Adipocyte (in vitro differentiated cells): ENCODE measurements around the gene BUD31.
"Not testable (repeated sequence)": the region's sequence is repeated elsewhere in the genome, so short reads cannot be mapped to it uniquely, and the experiment has no call there.

Source experiments
- DNase-seq: peaks from one replicate; pipeline ENCODE4 v3.0.0-alpha.2; 2015; ENCODE audit warnings: low read depth
- H3K27me3 ChIP-seq: replicated peaks from 2 replicates; pipeline ENCODE4 v1.7.0; 2013; ENCODE audit warnings: mild to moderate bottlenecking, low read length, moderate library complexity; ENCODE audit not compliant: control insufficient read depth, insufficient read depth
- H3K36me3 ChIP-seq: 2 replicates; pipeline ENCODE4 v1.7.0; 2013; ENCODE audit warnings: low read length, mild to moderate bottlenecking, moderate library complexity; ENCODE audit not compliant: control insufficient read depth, insufficient read depth, severe bottlenecking
- H3K4me1 ChIP-seq: 2 replicates; pipeline ENCODE4 v1.7.0; 2013; ENCODE audit warnings: mild to moderate bottlenecking, low read length, moderate library complexity; ENCODE audit not compliant: control insufficient read depth, insufficient read depth
- H3K4me3 ChIP-seq: 2 replicates; pipeline ENCODE4 v1.7.0; 2013; ENCODE audit warnings: mild to moderate bottlenecking, low read length, moderate library complexity
- H3K9ac ChIP-seq: 2 replicates; pipeline ENCODE4 v1.7.0; 2013; ENCODE audit warnings: mild to moderate bottlenecking, low read length, moderate library complexity
- H3K9me3 ChIP-seq: 2 replicates; pipeline ENCODE4 v1.7.0; 2013; ENCODE audit warnings: mild to moderate bottlenecking, low read length, moderate library complexity; ENCODE audit not compliant: control insufficient read depth

The BUD31 gene

DNA sequence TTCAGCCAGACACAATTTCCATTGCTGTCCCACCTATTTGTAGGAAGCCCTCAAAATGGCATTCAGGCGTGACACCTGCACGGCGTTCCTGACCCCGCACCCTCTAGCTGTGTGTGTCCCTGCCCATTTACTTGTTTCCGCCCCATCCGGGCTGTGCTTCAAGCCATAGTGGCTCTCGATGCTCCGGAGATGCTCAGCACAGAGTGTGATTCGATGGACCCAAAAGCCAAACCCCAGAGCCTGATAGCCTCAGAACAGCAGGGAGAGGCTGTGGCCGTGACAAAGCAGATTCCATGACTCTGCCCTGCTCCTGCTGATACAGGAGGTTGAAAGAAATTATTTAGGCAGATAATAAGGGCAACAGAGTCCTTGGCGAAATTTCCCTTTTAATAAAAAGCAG is 13.4 kb downstream of the BUD31 start:
- H3K36me3 ChIP-seq: peaks cover 74% of the 10 kb centered on the region
- no peak overlapping the region for H3K4me3 ChIP-seq
- H3K27me3 ChIP-seq: no peaks in the 10 kb centered on the region
- H3K4me1 ChIP-seq: no peaks in the 10 kb centered on the region
- DNase-seq: no peak
- H3K9ac ChIP-seq: no peak overlapping the region
- no peaks in the 10 kb centered on the region for H3K9me3 ChIP-seq

DNA sequence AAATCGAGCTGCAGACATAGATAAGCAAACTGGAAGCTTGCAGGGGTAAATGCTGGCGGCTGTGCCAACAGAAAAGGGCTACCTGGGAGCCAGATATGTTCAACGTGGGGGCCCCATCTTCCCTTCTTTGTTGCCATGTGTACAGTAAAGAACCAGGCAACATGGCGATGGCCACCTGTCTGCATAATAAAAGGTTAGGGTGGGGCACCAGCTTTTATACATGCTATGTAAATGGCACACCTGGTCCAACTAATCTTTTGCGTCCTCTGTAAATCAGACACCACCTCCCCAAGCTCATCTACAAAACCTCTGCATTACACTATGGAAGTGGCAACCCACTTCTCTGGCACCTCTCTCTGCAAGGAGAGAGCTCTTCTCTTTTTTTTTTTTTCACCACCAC is 13.9 kb downstream of the BUD31 start:
- H3K36me3 ChIP-seq: peaks cover 69% of the 10 kb centered on the region
- DNase-seq: no peak
- H3K4me3 ChIP-seq: no peak overlapping the region
- H3K9ac ChIP-seq: no peak overlapping the region
- H3K27me3 ChIP-seq: no peaks in the 10 kb centered on the region
- no peaks in the 10 kb centered on the region for H3K9me3 ChIP-seq
- H3K4me1 ChIP-seq: no peaks in the 10 kb centered on the region

DNA sequence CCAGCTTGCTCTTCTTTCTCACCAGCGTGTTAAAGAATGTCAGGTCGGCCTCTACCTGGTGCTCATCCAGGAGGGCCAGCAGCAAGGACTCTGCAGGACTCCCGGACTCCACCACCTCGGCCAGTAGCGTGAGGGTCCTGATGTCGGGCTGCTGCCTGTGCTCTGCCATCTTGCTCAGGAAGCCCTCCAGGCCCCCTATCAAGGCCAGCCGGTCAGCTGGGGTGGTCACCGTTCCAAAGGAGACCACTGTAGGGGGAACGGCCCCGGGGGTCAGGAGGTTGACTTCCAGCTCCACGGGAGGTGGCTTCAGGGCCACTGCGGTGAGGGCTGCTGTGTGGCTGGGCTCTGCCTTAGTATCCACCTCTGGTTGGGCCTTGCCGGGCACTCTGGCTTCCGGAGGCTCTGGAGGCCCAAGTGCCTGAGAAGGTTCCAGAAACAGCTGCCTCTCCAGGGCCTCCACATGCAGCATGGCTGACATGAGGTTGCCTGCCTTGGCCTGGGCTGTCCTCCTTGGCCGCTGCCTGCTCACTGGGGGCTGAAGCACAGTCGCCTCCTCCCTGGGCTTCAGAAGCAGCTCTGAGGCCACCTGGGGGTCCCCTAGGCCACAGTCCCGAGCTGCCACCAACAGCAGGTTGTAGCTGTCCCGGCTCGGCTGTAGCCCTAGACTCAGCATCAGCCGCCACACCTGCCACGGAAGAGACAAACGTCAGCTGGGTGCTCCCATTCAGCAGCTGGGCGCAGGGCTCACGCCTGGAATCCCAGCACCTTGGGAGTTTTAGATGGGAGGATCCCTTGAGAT is 16.4 kb downstream of the BUD31 start:
- no peaks in the 10 kb centered on the region for H3K9me3 ChIP-seq
- DNase-seq: no peak
- H3K27me3 ChIP-seq: no peaks in the 10 kb centered on the region
- H3K4me1 ChIP-seq: no peaks in the 10 kb centered on the region
- H3K9ac ChIP-seq: no peak overlapping the region
- no peak overlapping the region for H3K4me3 ChIP-seq
- peaks cover 61% of the 10 kb centered on the region for H3K36me3 ChIP-seq

DNA sequence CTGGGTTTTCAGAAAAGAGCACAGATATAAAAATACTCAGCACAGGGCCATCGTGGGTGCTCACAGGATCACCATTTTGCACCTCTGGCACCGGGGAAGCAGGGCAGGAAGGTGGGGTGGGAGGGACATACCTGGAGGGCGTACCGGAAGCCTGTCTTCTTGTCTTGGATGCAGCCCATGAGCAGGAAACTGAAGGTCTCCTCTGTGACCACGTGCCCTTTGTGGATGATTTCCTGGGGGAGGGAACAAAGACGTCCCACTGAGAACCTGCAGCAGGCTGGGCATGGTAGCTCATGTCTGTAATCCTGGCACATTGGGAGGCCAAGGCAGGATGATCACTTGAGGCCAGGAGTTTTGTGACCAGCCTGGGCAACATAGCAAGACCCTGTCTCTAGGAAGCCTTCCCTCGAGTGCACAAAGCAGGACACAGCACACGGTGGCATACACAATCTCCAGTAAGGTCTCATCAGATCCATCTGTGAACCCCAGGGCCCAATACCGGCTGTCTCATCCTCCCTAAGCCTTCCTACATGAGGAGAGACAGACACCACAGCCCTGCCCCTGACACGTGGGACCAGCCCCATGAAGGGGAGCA is 20.3 kb downstream of the BUD31 start:
- H3K4me1 ChIP-seq: no peaks in the 10 kb centered on the region
- no peak overlapping the region for H3K4me3 ChIP-seq
- H3K36me3 ChIP-seq: peaks cover 67% of the 10 kb centered on the region
- H3K27me3 ChIP-seq: no peaks in the 10 kb centered on the region
- H3K9ac ChIP-seq: no peak overlapping the region
- no peak for DNase-seq
- H3K9me3 ChIP-seq: no peaks in the 10 kb centered on the region

DNA sequence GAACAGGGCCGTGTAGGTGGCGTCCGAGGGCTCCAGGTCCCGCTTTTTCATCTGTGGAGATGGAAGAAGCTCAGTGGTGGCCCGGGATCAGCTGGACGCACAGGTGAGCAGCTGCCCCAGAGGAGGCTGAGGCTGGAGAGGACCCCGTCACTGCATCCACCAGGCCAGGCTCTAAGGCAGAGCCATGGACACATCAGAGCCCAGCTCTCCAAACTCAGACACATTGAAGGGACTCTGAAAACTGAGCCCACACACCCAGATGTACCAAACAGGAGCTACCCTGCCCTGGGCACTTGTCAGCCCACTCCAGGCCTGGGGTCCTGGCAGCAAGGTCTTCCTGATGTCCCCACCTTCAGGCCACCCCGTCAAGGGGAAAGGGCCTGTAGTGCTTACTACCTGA is 21.0 kb downstream of the BUD31 start:
- Histone ChIP-seq H3K36me3 (peaks cover 67% of the 10 kb centered on the region), H3K4me3 (no peak overlapping the region)

DNA sequence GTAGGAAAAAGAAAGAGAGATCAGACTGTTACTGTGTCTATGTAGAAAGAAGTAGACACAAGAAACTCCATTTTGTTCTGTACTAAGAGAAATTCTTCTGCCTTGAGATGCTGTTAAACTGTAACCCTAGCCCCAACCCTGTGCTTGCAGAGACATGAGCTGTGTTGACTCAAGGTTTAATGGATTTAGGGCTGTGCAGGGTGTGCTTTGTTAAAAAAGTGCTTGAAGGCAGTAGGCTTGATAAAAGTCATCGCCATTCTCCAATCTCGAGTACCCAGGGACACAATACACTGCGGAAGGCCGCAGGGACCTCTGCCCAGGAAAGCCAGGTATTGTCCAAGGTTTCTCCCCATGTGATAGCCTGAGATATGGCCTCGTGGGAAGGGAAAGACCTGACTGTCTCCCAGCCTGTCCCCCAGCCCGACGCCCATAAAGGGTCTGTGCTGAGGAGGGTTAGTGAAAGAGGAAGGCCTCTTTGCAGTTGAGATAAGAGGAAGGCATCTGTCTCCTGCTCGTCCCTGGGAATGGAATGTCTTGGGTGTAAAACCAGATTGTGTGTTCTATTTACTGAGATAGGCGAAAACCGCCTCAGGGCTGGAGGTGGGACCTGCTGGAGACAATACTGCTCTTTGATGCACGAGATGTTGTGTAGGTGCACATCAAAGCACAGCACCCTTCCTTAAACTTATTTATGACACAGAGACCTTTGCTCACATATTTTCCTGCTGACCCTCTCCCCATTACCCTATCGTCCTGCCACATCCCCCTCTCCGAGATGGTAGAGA is 23.2 kb downstream of the BUD31 start:
- not testable (repeated sequence) for H3K4me1 ChIP-seq, H3K27me3 ChIP-seq, H3K4me3 ChIP-seq, H3K9ac ChIP-seq, H3K9me3 ChIP-seq, DNase-seq
- H3K36me3 ChIP-seq: peaks cover 59% of the 10 kb centered on the region

More for the DNA sequence above, 21.0 kb downstream of the BUD31 start:
- Histone ChIP-seq H3K4me1 (no peaks in the 10 kb centered on the region), H3K27me3 (no peaks in the 10 kb centered on the region), H3K9ac (no peak overlapping the region), H3K9me3 (no peaks in the 10 kb centered on the region)
- no peak for DNase-seq

DNA sequence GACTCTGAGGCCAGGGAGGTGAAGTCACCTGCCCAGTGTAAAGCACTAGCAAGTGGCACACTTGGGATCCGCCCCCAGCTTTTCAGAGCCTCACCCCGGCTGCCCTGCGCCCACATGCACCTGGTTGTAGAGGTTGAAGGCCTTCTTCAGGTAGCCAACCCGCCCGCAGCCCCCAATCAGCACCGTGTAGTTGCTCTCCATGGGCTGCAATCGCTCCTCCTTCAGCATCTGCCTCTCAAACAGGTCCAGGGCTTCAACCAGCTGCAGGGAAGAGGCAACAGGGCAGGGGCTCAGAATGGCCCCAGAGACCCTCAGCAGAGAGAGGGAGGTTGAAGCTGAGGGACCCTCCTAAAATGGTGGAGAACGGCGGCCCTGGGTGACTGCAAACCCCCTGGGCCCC is 24.4 kb downstream of the BUD31 start:
- no peaks in the 10 kb centered on the region for H3K9me3 ChIP-seq
- H3K36me3 ChIP-seq: peaks cover 59% of the 10 kb centered on the region
- H3K9ac ChIP-seq: no peak overlapping the region
- no peaks in the 10 kb centered on the region for H3K27me3 ChIP-seq
- DNase-seq: no peak
- peaks cover 6% of the 10 kb centered on the region for H3K4me1 ChIP-seq
- no peak overlapping the region for H3K4me3 ChIP-seq

DNA sequence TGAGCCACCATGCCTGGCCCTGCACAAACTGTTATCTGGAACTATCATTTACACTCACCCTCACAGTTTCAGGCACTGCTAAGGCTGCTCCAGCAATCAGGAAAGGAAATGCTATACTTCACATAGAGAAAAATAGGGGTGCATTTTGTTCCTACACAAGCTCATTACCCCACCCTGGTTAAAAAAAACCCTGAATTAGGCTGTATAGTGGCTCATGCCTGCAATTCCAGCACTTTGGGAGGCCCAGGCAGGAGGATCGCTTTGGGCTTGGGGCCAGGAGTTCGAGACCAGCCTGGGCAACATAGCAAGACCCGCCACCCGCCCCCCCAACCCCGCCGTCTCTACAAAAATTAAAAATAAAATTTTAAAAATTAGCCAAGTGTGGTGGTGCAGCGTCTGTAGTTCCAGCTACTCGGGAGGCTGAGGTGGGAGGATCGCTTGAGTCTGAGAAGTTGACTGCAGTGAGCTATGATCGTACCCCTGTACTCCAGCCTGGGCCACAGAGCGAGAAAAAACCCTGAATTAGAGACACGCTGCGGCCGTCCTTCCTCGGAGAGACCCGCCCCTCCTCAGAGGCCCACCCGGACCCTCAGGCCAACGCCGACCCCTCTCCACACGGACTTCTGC is 29.3 kb downstream of the BUD31 start:
- peak overlapping the region; percentile 90 for H3K4me3 ChIP-seq
- H3K27me3 ChIP-seq: no peaks in the 10 kb centered on the region
- H3K4me1 ChIP-seq: peaks cover 33% of the 10 kb centered on the region
- peak overlapping the region; percentile 92 for H3K9ac ChIP-seq
- H3K9me3 ChIP-seq: no peaks in the 10 kb centered on the region
- H3K36me3 ChIP-seq: peaks cover 21% of the 10 kb centered on the region
- DNase-seq: no peak

DNA sequence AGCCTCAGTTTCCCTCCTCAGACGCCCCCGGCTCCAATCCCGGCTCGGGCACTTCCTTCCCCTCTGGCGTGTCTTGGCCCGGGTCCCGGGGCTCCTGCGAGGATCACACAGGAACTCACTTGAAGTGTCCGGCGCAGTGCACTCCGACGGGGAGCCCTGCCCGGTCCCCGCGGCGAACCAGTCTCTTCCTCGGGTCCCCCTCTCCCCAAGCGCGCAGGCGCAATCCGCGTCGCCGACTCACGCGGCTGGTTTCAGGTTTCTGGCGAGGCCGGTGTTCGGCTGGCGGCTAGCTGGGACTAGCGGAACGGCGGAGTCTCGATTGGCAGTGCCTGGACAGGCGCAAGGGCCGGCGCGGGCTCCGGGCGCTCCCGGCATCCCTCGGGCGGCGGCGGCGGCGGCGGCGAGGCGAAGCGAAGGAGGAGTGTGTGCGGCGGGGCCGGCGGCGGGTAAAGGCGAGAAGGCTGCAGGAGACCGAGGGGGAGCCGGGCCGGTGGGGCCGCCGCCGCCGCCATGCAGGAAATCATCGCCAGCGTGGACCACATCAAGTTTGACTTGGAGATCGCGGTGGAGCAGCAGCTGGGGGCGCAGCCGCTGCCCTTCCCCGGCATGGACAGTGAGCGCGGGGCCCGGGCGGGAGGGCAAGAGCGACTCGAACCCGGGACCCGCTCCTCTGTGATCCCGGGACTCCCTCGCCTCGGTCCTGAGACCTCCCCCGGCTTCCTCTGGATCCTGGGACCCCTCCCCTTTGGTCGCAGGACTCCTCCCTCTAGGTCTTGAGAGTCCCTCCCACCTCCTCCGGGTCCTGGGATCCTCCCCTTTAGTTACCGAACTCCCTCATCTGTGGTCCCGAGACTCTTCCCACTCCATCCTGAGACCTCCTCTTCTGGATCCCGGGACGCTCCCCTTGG is 30.1 kb downstream of the BUD31 start, which contains the start of the genes CPSF4 and PTCD1:
Gene CPSF4 (plus strand): TSS at position 371 of the 908 bp plus-strand sequence. CDS start 140 bp downstream, at position 511.
Gene PTCD1 (minus strand): TSS at position 226 of the 908 bp plus-strand sequence. CDS start 3,556 bp downstream, outside the sequence.
- H3K27me3 ChIP-seq: no peaks in the 10 kb centered on the region
- no peaks in the 10 kb centered on the region for H3K9me3 ChIP-seq
- peak within 1 kb of the TSS; percentile 92 for H3K9ac ChIP-seq
- H3K4me3 ChIP-seq: peak within 1 kb of the TSS; percentile 90
- DNase-seq: peak; percentile 99
- peaks cover 33% of the 10 kb centered on the region for H3K4me1 ChIP-seq
- H3K36me3 ChIP-seq: peaks cover 17% of the 10 kb centered on the region

DNA sequence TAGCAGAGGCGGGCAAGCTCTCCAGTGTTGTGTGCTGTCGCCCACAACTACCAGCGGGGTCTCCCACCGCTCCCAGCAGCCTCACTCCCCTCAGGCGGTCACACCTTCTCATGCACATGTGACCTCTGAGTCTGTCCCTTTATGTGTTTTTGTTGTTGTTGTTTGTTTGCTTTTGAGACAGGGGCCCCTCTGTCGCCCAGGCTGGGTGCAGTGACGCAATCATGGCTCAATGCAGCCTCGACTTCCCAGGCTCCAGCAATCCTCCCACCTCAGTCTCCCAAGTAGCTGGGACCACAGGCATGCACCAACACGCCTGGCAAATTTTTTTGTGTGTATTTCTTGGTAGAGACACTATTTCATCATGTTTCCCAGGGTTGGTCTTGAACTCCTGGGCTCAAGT is 31.4 kb downstream of the BUD31 start:
- peak; percentile 54 for DNase-seq
- H3K27me3 ChIP-seq: no peaks in the 10 kb centered on the region
- H3K9ac ChIP-seq: peak overlapping the region; percentile 92
- H3K4me3 ChIP-seq: peak overlapping the region; percentile 90
- H3K36me3 ChIP-seq: peaks cover 13% of the 10 kb centered on the region
- no peaks in the 10 kb centered on the region for H3K9me3 ChIP-seq
- H3K4me1 ChIP-seq: peaks cover 35% of the 10 kb centered on the region
